K562 (cell line): ENCODE data around the gene ZBTB32. TPM values are rescaled to one million over a fixed set of nuclear protein-coding genes. Genes with fewer than 3 reads are reported as not detected.

Experiments
- CHCHD3 ChIP-seq: fragments of 250-450 bp; sonication (Bioruptor Pico); IDR thresholded peaks from 2 replicates; pipeline ENCODE4 v2.1.2; 2022; ENCODE audit warnings: mild to moderate bottlenecking
- DIDO1 ChIP-seq: fragments of 450-650 bp; IDR thresholded peaks from 2 replicates; pipeline ENCODE4 v1.6.1; 2016; ENCODE audit warnings: low read depth, missing biosample characterization, missing genetic modification characterization
- FOXP4 ChIP-seq: sonication (generic); formaldehyde crosslinking; IDR thresholded peaks from 2 replicates; pipeline ENCODE4 v1.8.0; 2022; ENCODE audit warnings: mild to moderate bottlenecking, missing genetic modification reagents, borderline replicate concordance
- KLF1 ChIP-seq: fragments of 450-650 bp; IDR thresholded peaks from 2 replicates; pipeline ENCODE4 v1.6.1; 2016; ENCODE audit warnings: missing genetic modification characterization, missing compliant biosample characterization
- NCOA2 ChIP-seq, 2 experiments: fragments of 450-650 bp; IDR thresholded peaks; 2 replicates each; pipeline ENCODE4 v1.6.1; 2018; ENCODE audit warnings: mild to moderate bottlenecking in 2 of 2, moderate library complexity in 1 of 2; ENCODE audit not compliant: partially characterized antibody in 2 of 2
- POLR2G ChIP-seq: fragments of 200-400 bp; formaldehyde crosslinking; IDR thresholded peaks from 2 replicates; pipeline ENCODE4 v1.6.1; 2017; ENCODE audit warnings: low read depth, mild to moderate bottlenecking, antibody characterized with exemption, low read length, moderate library complexity
- SMARCB1 ChIP-seq: IDR thresholded peaks from 2 replicates; pipeline ENCODE4 v1.6.1; 2011; ENCODE audit warnings: improper control_type of control experiment, low read depth; ENCODE audit not compliant: insufficient read length
- TARDBP ChIP-seq: fragments of 450-650 bp; IDR thresholded peaks from 2 replicates; pipeline ENCODE4 v1.6.1; 2016
- TEAD4 ChIP-seq, 2 experiments: sonication (generic) in 1 of 2; formaldehyde crosslinking in 1 of 2; IDR thresholded peaks; 2 replicates each; pipeline versions ENCODE4 v1.6.1 to v1.8.0; 2012 to 2022; ENCODE audit warnings: borderline replicate concordance in 1 of 2, inconsistent platforms in 1 of 2, low read length in 1 of 2, mild to moderate bottlenecking in 1 of 2, missing genetic modification reagents in 1 of 2
- TSHZ1 ChIP-seq: fragments of 250-450 bp; sonication (Bioruptor Pico); IDR thresholded peaks from 2 replicates; pipeline ENCODE4 v1.4.0; 2020; ENCODE audit warnings: mild to moderate bottlenecking, moderate library complexity
- U2AF1 ChIP-seq: fragments of 200-400 bp; formaldehyde crosslinking; optimal IDR thresholded peaks from 2 replicates; pipeline ENCODE3; 2017; ENCODE audit warnings: mild to moderate bottlenecking, low read depth, low read length, moderate library complexity
- ZFP36 ChIP-seq: fragments of 150-350 bp; IDR thresholded peaks from 2 replicates; pipeline ENCODE4 v1.6.1; 2018; ENCODE audit warnings: low read length, low read depth; ENCODE audit not compliant: partially characterized antibody
- ZNF121 ChIP-seq: sonication (generic); formaldehyde crosslinking; conservative IDR thresholded peaks from 2 replicates; pipeline ENCODE4 v1.8.0; 2022; ENCODE audit warnings: missing genetic modification reagents
- ZNF212 ChIP-seq: fragments of 450-650 bp; formaldehyde crosslinking; IDR thresholded peaks from 2 replicates; pipeline ENCODE4 v1.4.0; 2020; ENCODE audit warnings: mild to moderate bottlenecking
- ZNF354B ChIP-seq: fragments of 250-450 bp; sonication (Bioruptor Pico); IDR thresholded peaks from 2 replicates; pipeline ENCODE4 v1.4.0; 2020
- ZNF507 ChIP-seq: conservative IDR thresholded peaks from 2 replicates; pipeline ENCODE4 v1.6.1; 2017; ENCODE audit warnings: missing genetic modification characterization, missing compliant biosample characterization
- ZNF592 ChIP-seq: fragments of 450-650 bp; IDR thresholded peaks from 2 replicates; pipeline ENCODE4 v1.6.1; 2017; ENCODE audit warnings: antibody characterized with exemption, mild to moderate bottlenecking
- polyA plus RNA-seq, 8 experiments: library from polyadenylated mRNA; depleted of rRNA in 4 of 8; stranded (reverse) in 5 of 8; unstranded in 3 of 8; fragments of >200 nt; fragmentation: Nextera tagmentation in 2 of 8; fragmentation: Illumina TruSeq in 1 of 8; extraction: Ambion mirVana in 2 of 8; extraction: Trizol in 1 of 8; gene quantifications; 2 replicates each; pipeline versions ENCODE4 v1.2.1 to v1.2.3, GENCODE V29; 2011 to 2014; ENCODE audit warnings: inconsistent platforms in 1 of 8, missing spikeins in 1 of 8
- total RNA-seq, 7 experiments: library from RNA; depleted of rRNA in 6 of 7; stranded (reverse); fragments of >200 nt in 6 of 7; fragmentation: Illumina TruSeq in 2 of 7; extraction: Trizol in 2 of 7; gene quantifications; 2 replicates each; pipeline versions ENCODE4 v1.2.1 to v1.2.3, GENCODE V29; 2011 to 2021; ENCODE audit warnings: low replicate concordance in 1 of 7
- TF ChIP-seq, protein P1 (sequence below): fragments of 450-650 bp; conservative IDR thresholded peaks from 2 replicates; pipeline ENCODE4 v1.6.1; 2016; ENCODE audit warnings: missing genetic modification characterization, low read depth, mild to moderate bottlenecking, missing compliant biosample characterization, moderate library complexity

Gene ZBTB32
- total and polyA plus RNA-seq, 9 of the 15 experiments (the other 6 are each of a cell fraction or from before 2014, with no cell fraction given) = 0.20 TPM; not detected in 8

DNA sequence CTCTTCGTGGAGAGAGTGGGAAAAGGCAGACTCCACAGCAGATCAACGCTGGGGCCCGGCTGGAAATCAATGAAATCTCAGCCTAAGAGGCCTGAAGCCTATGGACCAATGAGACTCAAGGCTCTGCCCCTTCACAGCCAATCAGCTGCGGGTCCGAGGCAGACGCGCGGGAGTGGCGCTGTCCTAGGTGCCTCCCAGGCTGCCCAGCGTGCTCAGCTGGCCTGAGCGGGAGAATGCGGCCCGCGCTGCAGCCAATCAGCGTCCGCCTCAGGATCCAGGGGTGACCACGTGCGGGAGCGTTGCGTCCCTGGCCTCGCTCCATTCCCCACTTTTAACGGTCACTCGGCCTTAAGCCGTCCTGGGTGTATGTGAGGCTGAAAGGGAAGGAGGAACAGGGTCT is at the start of gene ZBTB32 (continued):
- TF ChIP-seq ZNF592 (no peak), CHCHD3 (no peak), NCOA2 (IDR thresholded peaks at IDR 0.05; ENCODE audit: partially characterized antibody in 2 of 2) (no peak), U2AF1 (no peak), FOXP4 (CRISPR knock-in tag) (peak; percentile 55; the same call in 1 of the 2 replicates), ZNF507 (tag) (no peak), TEAD4 (IDR thresholded peaks at IDR 0.05; ENCODE audit: low read length) (no peak), TEAD4 (CRISPR knock-in tag; IDR thresholded peaks at IDR 0.05; ENCODE audit: borderline replicate concordance) (no peak), ZNF212 (CRISPR knock-in tag) (no peak), ZNF354B (CRISPR knock-in tag) (no peak), TSHZ1 (no peak), ZNF121 (no peak), KLF1 (no peak), POLR2G (no peak), DIDO1 (no peak), ZFP36 (no peak), TARDBP (no peak), SMARCB1 (no peak)
- TF ChIP-seq, protein P1, sequence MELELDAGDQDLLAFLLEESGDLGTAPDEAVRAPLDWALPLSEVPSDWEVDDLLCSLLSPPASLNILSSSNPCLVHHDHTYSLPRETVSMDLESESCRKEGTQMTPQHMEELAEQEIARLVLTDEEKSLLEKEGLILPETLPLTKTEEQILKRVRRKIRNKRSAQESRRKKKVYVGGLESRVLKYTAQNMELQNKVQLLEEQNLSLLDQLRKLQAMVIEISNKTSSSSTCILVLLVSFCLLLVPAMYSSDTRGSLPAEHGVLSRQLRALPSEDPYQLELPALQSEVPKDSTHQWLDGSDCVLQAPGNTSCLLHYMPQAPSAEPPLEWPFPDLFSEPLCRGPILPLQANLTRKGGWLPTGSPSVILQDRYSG (tag) = no peak
